HG02981 (cell line): Measurements from ENCODE around the gene PKP3.
"Not testable (repeated sequence)": the region's sequence is repeated elsewhere in the genome, so short reads cannot be mapped to it uniquely, and the experiment has no call there.

Experiments
- ATAC-seq: cut with Tn5 transposase; IDR thresholded peaks from one replicate; pipeline ENCODE4 v1.9.1; 2021; ENCODE audit warnings: mild to moderate bottlenecking, moderate library complexity; ENCODE audit not compliant: unreplicated experiment

The PKP3 gene

GRCh38 chr11:394858-395655 lies 1.0 kb downstream of the PKP3 start:
- no peak for ATAC-seq

- no peak for ATAC-seq
These were observed 1.9 kb downstream of the PKP3 start for GRCh38 chr11:395866-396265.

- no peak for ATAC-seq
These were observed 2.5 kb downstream of the PKP3 start for GRCh38 chr11:396511-396947.

GRCh38 chr11:396948-397548 lies 3.0 kb downstream of the PKP3 start:
- ATAC-seq = no peak

- no peak for ATAC-seq
These were observed 4.8 kb downstream of the PKP3 start for GRCh38 chr11:398826-399225.

GRCh38 chr11:399731-400211 lies 5.8 kb downstream of the PKP3 start:
- no peak for ATAC-seq

- ATAC-seq = no peak
These were observed 6.3 kb downstream of the PKP3 start for GRCh38 chr11:400241-400689.

GRCh38 chr11:401196-401595 lies 7.2 kb downstream of the PKP3 start:
- ATAC-seq = not testable (repeated sequence)

GRCh38 chr11:403021-403760 lies 9.2 kb downstream of the PKP3 start:
- ATAC-seq = no peak

- no peak for ATAC-seq
These were observed 9.9 kb downstream of the PKP3 start for GRCh38 chr11:403761-404431.

GRCh38 chr11:404551-405264 lies 10.7 kb downstream of the PKP3 start:
- no peak for ATAC-seq

GRCh38 chr11:405323-405953 lies 11.4 kb downstream of the PKP3 start:
- no peak for ATAC-seq

GRCh38 chr11:405954-406795 lies 12.2 kb downstream of the PKP3 start:
- ATAC-seq = no peak

GRCh38 chr11:406796-407650 lies 13.0 kb downstream of the PKP3 start:
- ATAC-seq = peak; percentile 72

GRCh38 chr11:407651-408123 lies 13.7 kb downstream of the PKP3 start:
- ATAC-seq = no peak

GRCh38 chr11:408154-409007 lies 14.4 kb downstream of the PKP3 start:
- no peak for ATAC-seq

GRCh38 chr11:409008-409599 lies 15.1 kb downstream of the PKP3 start:
- no peak for ATAC-seq
